Sciatic nerve (tissue), 2 donors: ENCODE data around the gene SLC25A4. TPM values are rescaled to one million over a fixed set of nuclear protein-coding genes. Genes with fewer than 3 reads are reported as not detected.
"Not testable (repeated sequence)": the region's sequence is repeated elsewhere in the genome, so short reads cannot be mapped to it uniquely, and the experiment has no call there.

ENCODE experiments used
- ATAC-seq: fragments of 200-7000 bp; cut with Tn5 transposase; one replicate; pipeline ENCODE4 v1.9.1; 2020; ENCODE audit warnings: mild to moderate bottlenecking, moderate library complexity
- DNase-seq: peaks from one replicate; pipeline ENCODE4 v3.0.0-alpha.2; 2020; ENCODE audit warnings: low spot score
- intact Hi-C: fragments of 100-400 bp; cut with DNase I; formaldehyde crosslinking; loops from one replicate; pipeline ENCODE4 v1.14.2; 2022
- total RNA-seq: library from RNA; stranded (reverse); fragmentation: NEBNext Ultra II Directional; extraction: Animal tissue kit (Norgen Biotek cat#: 25700); gene quantifications from one replicate; pipeline ENCODE4 v1.2.1, GENCODE V29; 2021
- donor health status: DM: no; HTN: no; CAD: no.
- donor health status: DM: no; HTN: no; CAD: no.

Gene SLC25A4
- total RNA-seq: 22.7 TPM

DNA sequence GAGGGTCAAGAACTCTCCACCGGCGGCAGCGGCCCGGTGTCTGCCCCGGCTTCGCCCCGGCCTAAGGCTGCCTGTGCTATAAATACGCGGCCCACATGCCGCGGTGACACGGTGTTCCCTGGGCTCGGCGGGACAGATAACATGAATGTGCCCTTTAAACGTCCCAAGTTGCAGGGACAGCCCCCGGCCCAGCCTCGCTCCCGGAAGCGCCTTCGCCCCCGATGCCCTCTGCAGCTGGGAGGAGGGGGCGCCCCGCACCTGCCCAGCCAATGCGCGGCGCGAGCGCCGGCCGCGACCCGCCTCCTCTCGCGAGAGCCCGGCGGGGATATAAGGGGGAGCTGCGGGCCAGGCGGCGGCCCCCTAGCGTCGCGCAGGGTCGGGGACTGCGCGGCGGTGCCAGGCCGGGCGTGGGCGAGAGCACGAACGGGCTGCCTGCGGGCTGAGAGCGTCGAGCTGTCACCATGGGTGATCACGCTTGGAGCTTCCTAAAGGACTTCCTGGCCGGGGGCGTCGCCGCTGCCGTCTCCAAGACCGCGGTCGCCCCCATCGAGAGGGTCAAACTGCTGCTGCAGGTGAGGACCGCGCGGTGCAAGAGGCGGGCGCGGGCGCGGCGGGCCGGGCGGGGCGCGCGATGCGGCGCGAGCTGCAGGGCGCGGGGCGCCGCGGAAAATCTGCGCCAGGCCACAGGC is at the start of gene SLC25A4:
SLC25A4 (plus strand) TSS at position 355 of the 689 bp plus-strand sequence; CDS start at position 462, 107 bp downstream.
- DNase-seq: peak; percentile 91
- peak; percentile 96 for ATAC-seq
- intact Hi-C loops: no loop called here

DNA sequence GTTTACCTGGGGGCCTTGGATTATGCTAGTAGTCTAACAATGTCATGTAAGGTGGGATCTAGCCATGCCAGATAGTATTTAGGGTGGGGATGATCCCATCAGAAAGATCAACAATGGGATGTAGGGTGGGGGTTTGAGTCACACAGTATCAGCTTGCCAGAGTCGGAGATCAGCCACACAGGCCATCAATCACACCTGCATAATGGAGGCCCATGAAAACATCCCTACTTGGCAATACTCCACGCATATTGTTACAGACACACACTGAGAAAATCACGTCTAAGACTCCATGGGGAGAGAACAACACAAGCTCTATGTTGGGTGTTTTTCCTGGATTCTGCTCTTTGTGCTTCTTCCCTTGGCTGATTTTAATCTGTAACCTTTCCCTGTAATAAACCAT is 49.5 kb upstream of the SLC25A4 start:
- ATAC-seq (no peak), DNase-seq (no peak)
- intact Hi-C loops: no loop called here

DNA sequence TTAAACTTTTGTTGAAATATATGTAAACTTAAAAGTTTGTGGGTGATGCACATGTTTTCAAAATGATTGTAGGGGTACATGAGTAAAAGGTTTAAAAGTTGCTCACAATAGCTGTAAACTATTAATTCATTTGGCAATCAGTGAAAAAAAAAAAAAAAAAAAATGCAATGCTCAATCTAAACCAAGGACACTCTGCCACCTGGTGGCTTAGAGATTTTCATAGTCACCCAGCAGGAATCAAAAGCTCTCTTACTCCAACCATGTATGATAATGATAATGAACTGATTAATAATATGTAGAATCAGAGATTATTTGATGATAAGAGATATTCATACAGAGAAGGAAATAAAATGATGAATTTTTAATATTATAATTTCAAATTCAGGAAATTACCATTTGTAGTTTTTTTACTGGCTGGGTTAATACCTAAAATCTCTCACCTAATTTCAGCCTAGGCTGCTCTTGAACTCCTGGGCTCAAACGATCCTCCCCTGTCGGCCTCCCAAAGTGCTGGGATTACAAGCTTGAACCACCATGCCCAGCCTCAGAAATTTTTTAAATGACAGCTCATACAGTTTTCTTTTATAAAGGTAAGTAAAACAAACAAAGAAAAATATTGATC is 46.9 kb upstream of the SLC25A4 start:
- intact Hi-C loops: no loop called here
- ATAC-seq (peak; percentile 38), DNase-seq (no peak)

DNA sequence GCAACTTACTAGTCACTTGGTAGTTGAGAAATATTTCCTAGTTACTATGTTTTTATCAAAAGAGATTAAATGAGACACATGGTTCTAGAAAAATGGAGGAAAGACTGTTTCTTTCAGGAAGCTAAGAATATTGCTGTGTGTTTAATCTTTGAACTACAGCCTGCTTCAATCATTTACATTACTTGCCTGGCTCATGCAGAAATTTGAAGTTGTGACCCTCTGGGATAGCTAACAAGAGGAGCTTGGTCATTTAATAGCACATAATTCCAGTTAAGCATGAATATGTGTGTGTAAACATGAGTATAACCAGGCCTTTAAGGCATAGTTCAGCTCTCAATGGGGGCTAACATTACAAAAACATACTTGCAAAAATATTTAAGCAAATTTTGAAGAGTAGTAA is 44.6 kb upstream of the SLC25A4 start:
- ATAC-seq: no peak
- intact Hi-C loops: no loop called here
- DNase-seq: no peak

DNA sequence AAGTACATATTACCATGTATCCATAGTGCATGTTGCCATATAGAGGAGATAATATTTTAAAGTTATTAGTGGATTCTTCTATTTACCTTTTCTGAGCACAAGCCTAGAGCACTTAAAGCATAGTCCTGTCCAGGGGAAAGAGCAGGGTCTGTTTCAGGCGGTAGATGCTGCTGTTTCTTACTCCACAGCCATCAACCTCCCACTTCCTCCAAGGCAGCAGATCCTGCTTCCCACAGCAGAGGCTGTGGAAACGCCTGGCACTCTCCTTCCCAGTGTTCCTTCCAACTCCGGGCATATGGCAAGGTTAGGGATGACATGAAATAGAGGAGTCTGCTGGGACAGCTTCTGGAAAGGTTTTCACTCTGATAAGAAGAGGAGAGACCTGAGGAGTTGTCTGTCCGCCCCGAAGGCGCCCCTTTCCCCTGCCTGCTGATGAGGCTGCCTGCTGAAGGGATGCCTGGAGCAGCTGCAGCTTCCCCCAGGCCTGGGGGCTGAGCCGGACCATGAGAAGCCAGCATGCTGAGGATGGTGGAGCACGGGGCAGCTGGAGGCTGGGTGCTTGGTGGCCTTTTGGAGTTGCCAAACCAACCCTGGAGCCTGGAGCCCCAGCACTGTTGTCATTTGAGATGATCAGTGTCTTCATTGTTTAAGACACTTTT is 43.9 kb upstream of the SLC25A4 start:
- ATAC-seq (no peak), DNase-seq (no peak)
- intact Hi-C loops: no loop called here

DNA sequence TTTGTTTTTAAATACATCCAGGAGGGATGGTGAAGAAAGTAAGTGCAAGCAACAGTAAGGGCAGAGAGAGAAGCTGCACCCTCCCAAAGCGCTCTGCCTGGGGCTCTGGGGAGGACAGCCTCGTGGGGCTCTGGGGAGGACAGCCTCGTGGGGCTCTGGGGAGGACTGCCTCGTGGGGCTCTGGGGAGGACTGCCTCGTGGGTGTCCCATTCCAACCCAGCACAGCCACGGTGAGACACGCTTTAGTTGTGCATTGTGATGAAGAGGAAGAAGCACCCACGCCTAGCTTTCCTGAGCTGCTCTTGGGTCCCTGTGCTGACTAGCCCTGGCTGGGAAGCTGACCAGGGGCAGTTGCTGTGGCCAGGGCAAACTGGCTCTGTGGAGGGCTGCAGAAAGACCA is 43.1 kb upstream of the SLC25A4 start:
- DNase-seq (no peak), ATAC-seq (no peak)
- intact Hi-C loops: no loop called here

DNA sequence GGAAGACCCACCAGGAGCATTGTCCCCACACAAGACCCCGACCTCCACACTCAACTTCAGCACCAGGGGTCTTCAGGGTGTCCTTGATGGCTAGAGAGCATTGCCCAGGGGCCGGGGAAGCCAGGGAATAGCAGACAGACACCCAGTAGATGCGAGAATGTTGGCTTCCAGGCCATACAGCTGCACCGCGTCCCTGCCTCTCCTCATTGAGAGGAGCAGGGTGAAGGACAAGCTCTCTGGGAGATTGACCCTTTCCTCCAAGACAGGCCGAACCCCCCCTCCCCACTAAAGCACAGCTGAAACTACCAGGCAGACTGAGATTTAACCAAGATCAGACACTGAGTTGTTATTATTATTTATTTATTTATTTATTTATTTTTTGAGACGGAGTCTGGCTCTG is 42.6 kb upstream of the SLC25A4 start:
- ATAC-seq (no peak), DNase-seq (no peak)
- intact Hi-C loops: no loop called here

DNA sequence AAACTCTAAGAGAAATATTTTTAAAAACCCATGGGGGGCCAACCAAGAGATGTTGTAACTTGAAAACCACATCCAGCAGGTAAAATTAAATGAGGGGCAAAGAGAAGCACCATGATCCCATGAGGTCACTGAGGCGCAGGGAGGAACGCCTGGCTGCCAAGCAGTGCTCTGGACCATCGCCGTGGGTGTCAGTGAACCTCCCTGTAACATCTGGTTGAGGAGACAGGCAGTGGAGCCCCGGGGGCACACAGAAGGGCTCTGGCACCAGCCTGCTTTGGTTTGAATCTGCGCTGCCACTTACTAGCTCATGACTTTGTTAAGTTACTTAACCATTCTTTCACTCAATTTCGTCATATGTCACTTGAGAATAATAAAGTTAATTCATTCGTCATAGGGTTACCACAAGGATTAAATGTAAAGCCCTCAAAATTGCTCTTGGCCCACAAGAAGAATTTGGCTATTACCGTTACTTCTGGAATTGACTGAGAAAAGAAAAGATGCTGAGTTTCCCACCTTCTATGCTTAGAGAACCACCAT is 41.6 kb upstream of the SLC25A4 start:
- ATAC-seq (no peak), DNase-seq (no peak)
- intact Hi-C loops: no loop called here

DNA sequence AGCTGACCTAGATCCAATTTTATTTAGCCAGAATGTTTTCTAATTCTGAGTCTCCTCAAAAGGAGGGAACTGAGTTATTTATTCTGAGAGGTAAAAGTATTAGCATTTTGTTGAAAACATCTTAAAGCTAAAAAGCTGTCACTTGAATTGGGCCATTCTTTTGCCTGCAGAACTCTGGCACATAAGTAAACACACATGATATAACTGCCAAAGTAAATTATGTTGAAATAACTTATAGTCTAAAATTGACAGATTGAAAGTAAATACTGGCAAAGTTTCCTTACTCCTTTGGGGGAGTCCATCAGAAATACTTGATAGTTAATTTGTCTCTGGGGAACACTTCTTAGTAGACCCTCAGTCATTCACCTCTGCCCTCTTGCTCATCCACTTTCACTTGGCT is 38.3 kb upstream of the SLC25A4 start:
- ATAC-seq: no peak
- intact Hi-C loops: no loop called here
- DNase-seq: no peak

DNA sequence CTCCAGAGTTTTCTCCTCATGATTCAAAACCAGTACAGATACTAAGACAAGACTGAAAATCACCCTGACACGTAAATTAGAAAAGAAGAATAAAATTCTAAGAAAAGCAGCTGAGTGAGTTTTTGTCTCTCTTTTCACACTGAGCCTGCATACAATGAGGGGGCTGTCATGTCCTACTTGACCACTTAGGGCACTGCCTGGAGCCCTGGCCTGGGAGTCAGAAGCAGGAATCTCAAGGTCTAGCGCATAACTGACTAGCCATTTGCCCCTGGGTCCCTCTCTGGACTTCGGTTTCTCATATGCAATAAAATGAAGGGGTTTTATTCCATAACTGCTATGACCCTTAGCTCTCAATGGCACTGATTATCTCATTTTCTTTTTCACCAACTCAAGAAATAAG is 36.7 kb upstream of the SLC25A4 start:
- ATAC-seq: no peak
- intact Hi-C loops: no loop called here
- DNase-seq: no peak

DNA sequence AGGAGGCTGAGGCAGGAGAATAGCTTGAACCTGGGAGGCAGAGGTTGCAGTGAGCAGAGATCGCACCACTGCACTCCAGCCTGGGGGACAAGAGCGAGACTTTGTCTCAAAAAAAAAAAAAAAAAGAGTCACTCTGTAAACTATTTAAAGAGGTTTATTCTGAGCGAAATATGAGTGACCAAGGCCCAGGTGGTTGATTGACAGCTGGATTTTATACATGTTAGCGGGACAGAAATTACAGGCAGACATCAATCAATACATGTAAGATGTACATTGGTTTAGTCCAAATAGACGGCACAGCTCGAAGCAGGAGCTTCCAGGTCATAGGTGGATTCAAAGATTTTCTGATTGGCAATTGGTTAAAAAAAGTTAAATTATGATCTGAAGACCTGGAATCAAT is 35.5 kb upstream of the SLC25A4 start:
- DNase-seq, intact Hi-C loops, ATAC-seq: not testable (repeated sequence)

DNA sequence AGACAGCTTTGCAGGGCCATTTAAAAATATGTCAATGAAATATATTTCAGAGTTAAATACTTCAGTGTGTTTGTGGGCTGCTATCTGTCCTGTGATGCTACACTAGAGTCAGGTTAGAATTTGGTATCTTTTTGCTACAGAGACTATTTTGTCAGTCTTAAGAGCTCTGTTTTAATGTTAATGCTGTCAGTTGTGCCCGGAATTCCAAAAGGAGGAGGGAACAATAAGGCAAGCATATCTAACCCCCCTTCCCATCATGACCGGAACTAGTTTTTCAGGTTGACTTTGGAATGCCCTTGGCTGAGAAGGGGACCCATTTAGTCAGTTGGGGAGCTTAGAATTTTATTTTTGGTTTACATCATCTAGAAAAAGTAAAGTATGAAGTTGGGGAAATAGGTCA is 34.9 kb upstream of the SLC25A4 start:
- intact Hi-C loops: no loop called here
- ATAC-seq: no peak
- no peak for DNase-seq

DNA sequence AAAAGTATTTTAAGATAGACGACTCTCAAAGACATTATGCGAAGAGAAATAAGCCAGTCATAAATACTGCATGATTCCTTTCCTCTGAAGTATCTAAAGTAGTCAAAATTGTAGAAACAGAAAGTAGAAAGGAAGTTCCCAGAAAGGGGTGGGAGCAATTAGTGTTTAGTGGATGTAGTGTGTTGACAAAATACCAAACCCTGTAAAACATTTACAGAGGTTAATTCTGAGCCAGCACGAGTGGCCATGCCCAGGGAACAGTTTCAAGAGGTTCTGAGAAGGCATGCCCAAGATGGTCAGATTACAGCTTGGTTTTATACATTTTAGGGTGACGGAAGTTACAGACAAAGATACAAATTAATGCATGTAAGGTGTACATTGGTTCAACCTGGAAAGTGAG is 34.4 kb upstream of the SLC25A4 start:
- DNase-seq: no peak
- intact Hi-C loops: no loop called here
- ATAC-seq: no peak

DNA sequence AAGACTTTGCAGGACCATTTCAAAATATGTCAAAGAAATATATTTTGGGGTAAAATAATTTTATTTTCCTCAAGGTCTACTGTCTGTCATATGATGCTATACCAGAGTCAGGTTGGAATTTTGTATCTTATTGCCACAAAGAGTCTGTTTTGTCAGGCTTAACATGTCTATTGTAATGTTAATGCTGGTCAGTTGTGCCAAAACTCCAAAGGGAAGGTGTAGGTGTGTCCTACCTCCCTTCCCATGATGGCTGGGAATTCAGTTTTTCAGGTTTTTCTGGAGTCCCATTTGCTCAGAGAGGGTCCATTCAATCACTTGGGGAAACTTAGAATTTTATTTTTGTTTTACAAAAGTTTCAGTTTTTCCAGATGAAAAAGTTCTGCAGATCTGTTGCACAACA is 33.3 kb upstream of the SLC25A4 start:
- intact Hi-C loops: no loop called here
- DNase-seq (no peak), ATAC-seq (no peak)

DNA sequence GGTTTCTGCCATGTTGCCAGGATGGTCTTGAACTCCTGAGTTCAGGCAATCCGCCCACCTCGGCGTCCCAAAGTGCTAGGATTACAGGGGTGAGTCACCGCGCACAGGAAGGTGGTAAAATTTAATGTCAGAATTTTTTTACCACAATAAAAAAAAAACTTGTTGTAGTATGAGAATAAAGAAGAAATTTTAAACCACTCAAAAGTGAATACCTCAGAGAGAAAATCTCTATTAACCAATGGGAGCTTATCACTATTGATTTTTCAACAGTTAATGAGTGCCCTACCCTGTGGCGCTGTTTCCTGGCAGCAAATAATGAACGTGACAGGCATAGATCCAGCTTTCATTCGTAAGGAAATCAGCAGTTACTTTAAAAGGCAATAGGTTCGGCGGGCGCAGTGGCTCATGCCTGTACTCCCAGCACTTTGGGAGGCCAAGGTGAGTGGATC is 32.7 kb upstream of the SLC25A4 start:
- ATAC-seq: no peak
- no peak for DNase-seq
- intact Hi-C loops: no loop called here

DNA sequence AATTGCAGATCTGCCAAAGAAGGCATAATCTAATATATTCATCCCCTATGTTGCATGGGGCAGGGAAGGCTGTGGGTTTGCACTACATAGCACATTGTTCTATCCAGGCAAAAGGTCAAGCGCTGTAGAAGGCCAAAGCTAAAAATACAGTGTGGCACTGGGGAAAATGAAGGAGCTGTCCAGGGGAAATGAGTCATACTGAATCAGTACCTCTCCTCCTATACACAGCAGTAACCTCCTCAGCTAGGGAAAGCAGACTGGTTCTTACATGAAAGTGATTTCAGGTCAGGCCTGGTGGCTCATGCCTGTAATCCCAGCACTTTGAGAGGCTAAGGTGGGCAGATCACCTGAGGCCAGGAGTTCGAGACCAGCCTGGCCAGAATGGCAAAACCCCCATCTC is 31.0 kb upstream of the SLC25A4 start:
- peak; percentile 81 for ATAC-seq
- intact Hi-C loops: no loop called here
- DNase-seq: no peak

DNA sequence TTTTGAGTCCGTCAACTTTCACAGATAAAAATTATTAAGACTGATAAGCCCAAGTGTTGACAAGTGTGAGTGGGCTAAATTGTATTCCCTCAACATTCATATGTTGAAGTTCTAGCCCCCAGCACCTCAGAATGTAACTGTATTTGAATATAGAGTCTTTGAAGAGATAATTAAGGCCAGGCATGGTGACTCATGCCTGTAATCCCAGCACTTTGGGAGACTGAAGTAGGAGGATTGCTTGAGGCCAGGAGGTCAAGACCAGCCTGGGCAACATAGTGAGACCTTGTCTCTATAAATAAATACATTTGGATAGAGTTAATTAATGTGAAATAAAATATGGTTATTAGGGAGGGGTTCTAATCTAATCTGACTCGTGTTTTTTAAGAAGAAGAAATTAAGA is 29.7 kb upstream of the SLC25A4 start:
- ATAC-seq (no peak), DNase-seq (no peak)
- intact Hi-C loops: no loop called here

DNA sequence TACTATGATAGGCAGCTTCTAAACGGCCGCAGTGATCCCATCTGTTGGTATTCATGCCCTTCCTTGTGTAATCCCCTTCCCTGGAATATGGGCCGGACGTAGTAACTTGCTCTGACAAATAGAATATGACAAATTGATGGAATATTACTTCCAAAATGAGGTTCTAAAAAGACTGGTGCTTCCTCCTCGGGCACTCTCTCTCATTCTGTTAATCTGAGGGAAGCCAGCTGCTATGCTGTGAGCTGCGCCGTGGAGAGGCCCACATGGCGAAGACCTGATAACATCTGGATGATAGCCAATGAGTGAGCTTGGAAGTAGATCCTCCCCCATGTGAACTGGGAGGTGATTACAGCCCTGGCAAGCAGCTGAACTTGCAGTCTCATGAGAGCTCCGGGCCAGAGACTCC is 27.2 kb upstream of the SLC25A4 start:
- intact Hi-C loops: no loop called here
- ATAC-seq: peak; percentile 93
- no peak for DNase-seq

DNA sequence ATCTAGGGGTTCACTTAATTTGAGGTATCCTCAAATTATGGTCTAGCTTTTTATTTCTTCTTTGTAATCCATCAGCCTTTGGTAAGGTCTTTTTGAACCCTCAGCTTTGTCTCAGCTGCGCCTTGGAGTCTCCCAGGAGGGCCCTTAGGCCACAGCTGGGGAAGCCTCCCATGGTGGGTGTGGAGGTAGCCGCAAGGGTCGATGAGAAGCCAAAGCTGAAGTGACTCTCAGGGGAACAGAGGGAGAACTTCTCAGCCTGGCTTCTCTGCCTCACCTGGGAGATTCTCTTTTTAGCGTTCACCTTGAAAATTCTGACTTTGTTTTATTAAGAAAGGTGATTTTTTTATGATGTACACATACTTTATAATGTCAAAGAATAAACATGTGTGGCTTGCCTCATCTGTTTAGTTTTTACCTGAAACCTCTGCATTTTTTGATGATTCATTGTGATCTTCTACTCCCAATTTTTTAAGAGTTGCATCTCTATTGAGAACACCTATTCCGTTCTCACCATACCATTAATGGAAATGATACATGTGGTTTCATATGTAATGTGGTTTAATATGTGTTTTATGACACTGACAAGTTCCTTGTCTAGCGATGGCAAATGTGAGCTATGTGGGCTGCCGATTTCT is 25.6 kb upstream of the SLC25A4 start:
- intact Hi-C loops: no loop called here
- ATAC-seq (no peak), DNase-seq (no peak)

DNA sequence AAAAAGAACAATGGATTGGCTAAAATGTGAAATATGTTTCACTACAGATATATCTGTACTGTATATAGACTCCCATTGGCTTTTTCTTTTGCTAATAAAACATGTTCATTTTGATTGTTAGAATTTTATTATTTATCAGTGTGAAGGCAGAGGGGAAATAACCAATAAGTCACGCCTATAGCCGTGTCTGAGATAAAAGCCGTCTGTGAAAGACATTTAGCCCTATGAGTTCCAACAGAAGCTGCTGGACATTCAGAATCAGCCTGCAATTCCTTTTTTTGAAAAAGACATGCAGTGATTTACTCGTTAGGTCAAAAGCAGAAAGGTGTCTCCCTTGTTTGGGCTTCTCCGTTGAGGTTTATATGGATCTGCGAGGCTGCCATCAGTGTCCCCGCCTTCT is 24.2 kb upstream of the SLC25A4 start:
- no peak for ATAC-seq
- no peak for DNase-seq
- intact Hi-C loops: no loop called here
